Panc1 (cell line): ENCODE results near the gene PEX6. TPM values are rescaled to one million over a fixed set of nuclear protein-coding genes. Genes with fewer than 3 reads are reported as not detected.

Experiments
- ATAC-seq: fragments of 200-7000 bp; cut with Tn5 transposase; 2 replicates; pipeline ENCODE4 v1.9.1; 2020; ENCODE audit warnings: mild to moderate bottlenecking, moderate library complexity
- BruUV-seq: library from RNA; stranded (reverse); fragments of 400-500 nt; replicated peaks from 2 replicates; lab custom pipeline; 2021; lab: Mats Ljungman, UMichigan
- CTCF ChIA-PET: fragments of 300-600 bp; sonication (Branson Sonifier 250); formaldehyde crosslinking; loops from one replicate; lab custom pipeline; 2022; ENCODE audit warnings: antibody characterized with exemption; lab: Charles Lee
- POLR2A ChIA-PET: fragments of 300-600 bp; sonication (Branson Sonifier 250); formaldehyde crosslinking; loops from one replicate; lab custom pipeline; 2022; ENCODE audit warnings: antibody characterized with exemption; lab: Charles Lee
- DNase-seq: peaks from one replicate; pipeline ENCODE4 v3.0.0-alpha.2; 2010; ENCODE audit warnings: low read depth, low spot score
- H3K27ac ChIP-seq: 2 replicates; pipeline ENCODE4 v1.5.1; 2011; ENCODE audit warnings: mild to moderate bottlenecking, low read length, inconsistent platforms
- H3K27me3 ChIP-seq: fragments of 200-500 bp; sonication (Bioruptor generic); 2 replicates; pipeline ENCODE4 v1.6.0; 2014; ENCODE audit warnings: low read length, inconsistent platforms; ENCODE audit not compliant: control insufficient read depth, insufficient read depth
- H3K36me3 ChIP-seq: fragments of 200-500 bp; sonication (Bioruptor generic); 2 replicates; pipeline ENCODE4 v1.5.1; 2014; ENCODE audit warnings: inconsistent platforms, mild to moderate bottlenecking, low read length, moderate library complexity; ENCODE audit not compliant: control insufficient read depth, insufficient read depth
- H3K4me1 ChIP-seq: 2 replicates; pipeline ENCODE4 v1.5.1; 2011; ENCODE audit warnings: inconsistent platforms, mild to moderate bottlenecking, low read length, moderate library complexity; ENCODE audit not compliant: control insufficient read depth, insufficient read depth
- H3K4me3 ChIP-seq, 2 experiments: 2 replicates each; pipeline ENCODE4 v1.5.1; 2011 to 2012; ENCODE audit warnings: low read depth in 2 of 2, low read length in 2 of 2, mild to moderate bottlenecking in 2 of 2, inconsistent platforms in 1 of 2, moderate library complexity in 1 of 2
- H3K9me3 ChIP-seq: fragments of 200-500 bp; sonication (Bioruptor generic); 2 replicates; pipeline ENCODE4 v1.5.1; 2014; ENCODE audit warnings: low read depth, mild to moderate bottlenecking, inconsistent platforms, low read length, moderate library complexity; ENCODE audit not compliant: control insufficient read depth, insufficient read depth
- CTCF ChIP-seq: fragments of 450-650 bp; IDR thresholded peaks from 2 replicates; pipeline ENCODE4 v1.5.1; 2017; ENCODE audit warnings: mild to moderate bottlenecking
- POLR2AphosphoS5 ChIP-seq: IDR thresholded peaks from 2 replicates; pipeline ENCODE4 v1.6.1; 2012; ENCODE audit warnings: mild to moderate bottlenecking, low read depth, low read length, moderate library complexity
- REST ChIP-seq, 2 experiments: IDR thresholded peaks; 2 replicates each; pipeline ENCODE4 v1.6.1; 2011 to 2012; ENCODE audit warnings: low read depth in 2 of 2, control low read depth in 1 of 2, low read length in 1 of 2, mild to moderate bottlenecking in 1 of 2, moderate library complexity in 1 of 2; ENCODE audit not compliant: insufficient read depth in 1 of 2
- SIN3A ChIP-seq: IDR thresholded peaks from 2 replicates; pipeline ENCODE4 v1.6.1; 2012; ENCODE audit warnings: low read depth, mild to moderate bottlenecking, low read length, moderate library complexity, borderline replicate concordance; ENCODE audit not compliant: insufficient read depth
- TCF7L2 ChIP-seq: IDR thresholded peaks from 2 replicates; pipeline ENCODE4 v1.6.1; 2011; ENCODE audit warnings: mild to moderate bottlenecking, low read depth, low read length, inconsistent platforms
- in situ Hi-C: cut with HindIII; loops from 2 replicates; pipeline ENCODE4 v1.10.0; 2016; ENCODE audit warnings: low sequenced_read_pairs, low pct_unique_long_range_greater_than_20kb
- intact Hi-C: fragments of 100-400 bp; cut with micrococcal nuclease; formaldehyde crosslinking; loops from one replicate; pipeline ENCODE4 v1.10.0; 2022; ENCODE audit not compliant: unreplicated experiment
- total RNA-seq: library from RNA; stranded (reverse); gene quantifications from one replicate; pipeline ENCODE4 v1.2.1, GENCODE V29; 2021; ENCODE audit not compliant: unreplicated experiment

PEX6 gene
- total RNA-seq, 1 experiment from 2014 or later: 21.7 TPM

- no peak for TF ChIP-seq SIN3A
- TF ChIP-seq CTCF: no peak
- no peak for TF ChIP-seq TCF7L2
- TF ChIP-seq POLR2AphosphoS5: no peak
- no peak for TF ChIP-seq REST (IDR thresholded peaks at IDR 0.05; ENCODE audit: insufficient read depth in 1 of 2, low read depth in 2 of 2, low read length in 1 of 2)
- POLR2A ChIA-PET: interaction anchor here (0.6 to 0.7 kb wide), 2 partner anchors 36 to 238 kb away, joined by 3 to 5 read pairs; partner anchors contain the start of gene GNMT
- H3K27me3 ChIP-seq: no peaks in the 10 kb centered on the region
- no peak overlapping the region for H3K27ac ChIP-seq
- no peaks in the 10 kb centered on the region for H3K36me3 ChIP-seq
- DNase-seq: no peak
- CTCF ChIA-PET: no interaction called here
- no peak for ATAC-seq
- H3K4me1 ChIP-seq: no peaks in the 10 kb centered on the region
- BruUV-seq: no TSS peak
- in situ Hi-C loops (no loop called here), intact Hi-C loops (no loop called here)
- H3K4me3 ChIP-seq: no peak overlapping the region
- no peaks in the 10 kb centered on the region for H3K9me3 ChIP-seq
These were observed 17.5 kb upstream of the PEX6 start for GRCh38 chr6:42996513-42996912.

- ATAC-seq: no peak
- in situ Hi-C loops (no loop called here), intact Hi-C loops (no loop called here)
- no peak overlapping the region for H3K4me3 ChIP-seq
- TF ChIP-seq TCF7L2 (no peak), SIN3A (no peak), POLR2AphosphoS5 (no peak), REST (IDR thresholded peaks at IDR 0.05; ENCODE audit: insufficient read depth in 1 of 2, low read depth in 2 of 2, low read length in 1 of 2) (no peak), CTCF (no peak)
- no TSS peak for BruUV-seq
- DNase-seq: no peak
- H3K27me3 ChIP-seq: no peaks in the 10 kb centered on the region
- no peak overlapping the region for H3K27ac ChIP-seq
- POLR2A ChIA-PET: no interaction called here
- no peaks in the 10 kb centered on the region for H3K9me3 ChIP-seq
- CTCF ChIA-PET: no interaction called here
- peaks cover 3% of the 10 kb centered on the region; the same call in 1 of the 2 replicates for H3K36me3 ChIP-seq
- H3K4me1 ChIP-seq: no peaks in the 10 kb centered on the region
These were observed 14.5 kb upstream of the PEX6 start for GRCh38 chr6:42993445-42993844.
